Nucleus accumbens (tissue), 56 donors: ENCODE data around the gene OR8H2.
"Not testable (repeated sequence)": the region's sequence is repeated elsewhere in the genome, so short reads cannot be mapped to it uniquely, and the experiment has no call there.

Experiments used
- DNase-seq, 56 donors: peaks; one replicate each; lab custom pipeline; 2025; lab: John Stamatoyannopoulos, UW

OR8H2 gene

DNA sequence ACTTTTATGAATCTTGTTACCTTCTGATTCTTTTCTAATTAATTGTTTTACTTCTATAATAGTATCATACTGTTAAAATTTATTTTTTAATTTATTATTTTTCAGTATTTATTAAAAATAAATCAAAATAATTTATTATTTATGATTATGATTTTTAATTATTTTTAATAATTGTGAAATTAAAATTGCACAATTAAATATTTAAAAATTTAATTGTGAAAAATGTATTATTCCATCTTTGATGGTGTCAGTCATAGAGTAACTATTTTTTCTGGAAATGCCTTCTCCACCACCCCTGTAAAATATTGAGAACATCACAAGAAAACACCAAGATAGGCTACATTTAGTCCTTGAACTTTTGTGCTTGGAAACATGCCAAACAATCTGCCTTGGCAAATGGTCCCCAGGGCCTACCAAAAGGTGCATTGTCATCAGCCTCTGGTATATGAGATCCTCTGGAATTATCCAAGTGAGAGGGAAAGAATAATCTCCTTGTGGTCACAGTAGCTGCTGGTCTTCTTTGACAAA is at the start of gene OR8H2:
TSS of gene OR8H2 (plus strand) at position 478 of the 528 bp plus-strand sequence. CDS start 1,356 bp downstream, outside the sequence.
- DNase-seq = no peak

DNA sequence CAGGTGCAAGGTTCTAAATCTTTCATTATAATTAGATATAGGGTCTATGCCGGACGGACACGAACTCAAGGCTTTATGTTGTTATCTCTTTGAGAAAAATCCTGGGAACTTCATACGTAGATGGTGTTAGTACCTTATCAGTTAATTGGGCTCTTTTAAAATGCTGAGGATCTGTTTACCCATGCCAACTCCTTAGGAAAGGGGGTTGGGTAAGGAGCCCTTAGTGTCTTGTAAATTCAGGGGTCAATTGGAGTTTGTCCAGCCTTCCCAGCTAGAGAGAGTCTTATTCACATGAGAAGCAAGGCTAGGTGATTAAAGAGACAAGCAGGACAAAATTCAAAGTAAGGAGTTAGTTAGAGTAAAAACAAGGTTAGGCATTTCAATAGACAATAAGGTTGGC is 47.1 kb upstream of the OR8H2 start:
- DNase-seq = not testable (repeated sequence)

GRCh38 chr11:56057661-56058237 is 45.7 kb upstream of the OR8H2 start:
- not testable (repeated sequence) for DNase-seq

- DNase-seq = not testable (repeated sequence)
Observed at GRCh38 chr11:56058260-56058780, 45.2 kb upstream of the OR8H2 start.

DNA sequence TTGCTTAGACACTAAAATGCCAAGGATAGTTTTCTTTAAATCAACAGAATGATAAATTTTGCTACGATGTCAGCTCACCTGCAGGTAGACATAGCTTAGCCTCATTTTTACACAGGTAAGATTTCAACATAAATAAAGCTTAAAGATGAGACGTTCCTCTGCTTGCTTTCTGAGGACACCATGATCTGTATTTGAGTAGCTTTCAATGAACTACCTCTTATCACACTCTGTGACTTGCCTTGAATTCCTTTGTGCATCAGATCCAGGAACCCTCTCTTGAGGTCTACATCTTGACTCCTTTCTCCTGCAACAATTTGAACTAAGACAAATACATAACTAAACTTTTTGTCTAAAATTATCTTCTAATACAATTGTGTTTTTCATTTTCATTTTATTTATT is 36.5 kb upstream of the OR8H2 start:
- DNase-seq = no peak

- no peak for DNase-seq
Observed at GRCh38 chr11:56089697-56090096, 13.8 kb upstream of the OR8H2 start.

GRCh38 chr11:56093008-56093407 is 10.5 kb upstream of the OR8H2 start, which contains the start of gene OR8I2:
TSS of gene OR8I2 (plus strand) at chr11:56093308. CDS start at chr11:56093308, 0 bp downstream.
- DNase-seq = no peak

GRCh38 chr11:56122073-56122472 is 18.6 kb downstream of the OR8H2 start, which contains the start of gene OR8H3:
TSS of gene OR8H3 (plus strand) at chr11:56122373. CDS start at chr11:56122373, 0 bp downstream.
- DNase-seq = no peak

GRCh38 chr11:56140151-56140661 is 36.7 kb downstream of the OR8H2 start, which contains the start of gene OR8J3:
TSS of gene OR8J3 (minus strand) at chr11:56140201. CDS start at chr11:56137718, 2,483 bp downstream.
- no peak for DNase-seq

DNA sequence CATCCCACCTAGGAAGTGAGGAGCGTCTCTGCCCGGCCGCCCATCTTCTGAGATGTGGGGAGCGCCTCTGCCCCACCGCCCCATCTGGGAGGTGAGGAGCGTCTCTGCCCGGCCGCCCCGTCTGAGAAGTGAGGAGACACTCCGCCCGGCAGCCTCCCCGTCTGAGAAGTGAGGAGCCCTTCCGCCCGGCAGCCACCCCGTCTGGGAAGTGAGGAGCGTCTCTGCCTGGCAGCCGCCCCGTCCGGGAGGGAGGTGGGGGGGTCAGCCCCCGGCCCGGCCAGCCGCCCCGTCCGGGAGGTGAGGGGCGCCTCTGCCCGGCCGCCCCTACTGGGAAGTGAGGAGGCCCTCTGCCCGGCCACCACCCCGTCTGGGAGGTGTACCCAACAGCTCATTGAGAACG is 40.2 kb downstream of the OR8H2 start:
- not testable (repeated sequence) for DNase-seq

DNA sequence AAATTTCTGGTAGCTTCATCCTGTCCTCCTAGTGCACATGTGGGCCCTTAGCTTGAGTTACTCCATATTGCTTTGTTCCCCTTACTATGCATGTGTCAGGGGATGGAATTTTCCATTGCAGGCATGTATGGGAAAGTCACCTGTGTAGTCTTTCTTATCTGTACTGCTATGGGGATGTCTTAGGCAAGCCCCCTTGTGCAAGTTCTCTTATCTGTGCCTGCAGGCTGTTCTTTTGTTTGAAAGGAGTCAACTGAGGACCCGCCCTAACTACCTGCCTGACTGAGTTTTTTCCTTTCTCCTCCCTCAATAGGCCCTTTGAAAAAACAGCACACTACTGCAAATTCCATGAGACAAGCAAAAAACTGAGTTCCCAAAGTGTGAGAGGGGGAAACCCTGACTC is 47.9 kb downstream of the OR8H2 start:
- no peak for DNase-seq

DNA sequence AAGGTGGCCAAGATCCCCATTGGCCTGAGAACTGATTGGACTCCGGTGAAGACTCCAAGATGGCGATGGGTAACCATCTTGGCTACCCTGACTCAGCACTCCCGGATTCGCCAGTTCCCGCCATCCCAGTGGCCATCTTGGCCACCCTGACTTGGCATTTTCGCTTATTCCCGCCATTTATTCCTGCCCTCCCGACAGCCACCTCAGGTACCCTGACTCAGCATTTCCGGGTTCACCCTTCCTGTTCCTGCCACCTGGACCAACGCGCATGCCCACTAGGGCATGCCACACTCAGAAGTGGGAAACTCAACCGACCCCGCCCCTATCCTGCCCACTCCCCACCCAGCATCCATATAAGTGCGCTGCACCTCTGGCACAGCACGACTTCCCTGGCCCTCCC is 48.8 kb downstream of the OR8H2 start:
- DNase-seq = no peak
